ENCODE measurements around the gene C1D. TPM values are rescaled to one million over a fixed set of nuclear protein-coding genes. Genes with fewer than 3 reads are reported as not detected.
A peak's percentile ranks its signal among the peaks of the same experiment; 100 is the strongest.

The C1D gene
- polyA plus RNA-seq (2013, experiment 1 of 4) = 36.0 TPM
- polyA plus RNA-seq (2013, experiment 2 of 4) = 37.6 TPM
- 35.1 TPM for polyA plus RNA-seq (2013, experiment 3 of 4)
- polyA plus RNA-seq (2013, experiment 4 of 4) = 43.1 TPM

GRCh38 chr2:68062680-68063387 lies at the start of gene C1D:
Gene C1D, minus strand, starts transcription at chr2:68063004. Its CDS starts 15,694 bp downstream, at chr2:68047310.
- peak within 1 kb of the TSS; percentile 56 for H3K4me3 ChIP-seq (ENCODE audit: insufficient read depth, low read depth, low read length)
- H3K4me1 ChIP-seq (ENCODE audit: control insufficient read depth, insufficient read depth, low read length) = peaks cover 9% of the 10 kb centered on the region
- H3K36me3 ChIP-seq (ENCODE audit: control insufficient read depth, insufficient read depth, low read length) = no peaks in the 10 kb centered on the region
- WGBS, 2 experiments = 1% methylated on average over 33 to 34 of the region's 34 CpGs
- H3K27ac ChIP-seq (ENCODE audit: insufficient read depth, low read depth, low read length, poor library complexity, severe bottlenecking) = peak within 1 kb of the TSS; percentile 74
- H3K9me3 ChIP-seq (ENCODE audit: control insufficient read depth, low read length) = no peaks in the 10 kb centered on the region
- H3K27me3 ChIP-seq (ENCODE audit: control insufficient read depth, insufficient read depth, low read length, poor library complexity, severe bottlenecking) = no peaks in the 10 kb centered on the region

- Histone ChIP-seq H3K4me3 (ENCODE audit: insufficient read depth, low read depth, low read length) (no peak overlapping the region), H3K36me3 (ENCODE audit: control insufficient read depth, insufficient read depth, low read length) (no peaks in the 10 kb centered on the region), H3K4me1 (ENCODE audit: control insufficient read depth, insufficient read depth, low read length) (no peaks in the 10 kb centered on the region), H3K27ac (ENCODE audit: insufficient read depth, low read depth, low read length, poor library complexity, severe bottlenecking) (no peak overlapping the region), H3K9me3 (ENCODE audit: control insufficient read depth, low read length) (no peaks in the 10 kb centered on the region), H3K27me3 (ENCODE audit: control insufficient read depth, insufficient read depth, low read length, poor library complexity, severe bottlenecking) (no peaks in the 10 kb centered on the region)
- WGBS, 2 experiments = 87 to 88% methylated on average over 1 to 3 of the region's 3 CpGs
Measured at GRCh38 chr2:68110102-68110501, 47.3 kb upstream of the C1D start.

- no peaks in the 10 kb centered on the region for H3K4me1 ChIP-seq (ENCODE audit: control insufficient read depth, insufficient read depth, low read length)
- no peaks in the 10 kb centered on the region for H3K36me3 ChIP-seq (ENCODE audit: control insufficient read depth, insufficient read depth, low read length)
- no peaks in the 10 kb centered on the region for H3K27me3 ChIP-seq (ENCODE audit: control insufficient read depth, insufficient read depth, low read length, poor library complexity, severe bottlenecking)
- 96 to 98% methylated on average over 3 of the region's 3 CpGs for WGBS, 2 experiments
- H3K9me3 ChIP-seq (ENCODE audit: control insufficient read depth, low read length) = no peaks in the 10 kb centered on the region
- no peak overlapping the region for H3K4me3 ChIP-seq (ENCODE audit: insufficient read depth, low read depth, low read length)
- H3K27ac ChIP-seq (ENCODE audit: insufficient read depth, low read depth, low read length, poor library complexity, severe bottlenecking) = no peak overlapping the region
Measured at GRCh38 chr2:68108120-68108519, 45.3 kb upstream of the C1D start.

- no peaks in the 10 kb centered on the region for H3K9me3 ChIP-seq (ENCODE audit: control insufficient read depth, low read length)
- no peak overlapping the region for H3K27ac ChIP-seq (ENCODE audit: insufficient read depth, low read depth, low read length, poor library complexity, severe bottlenecking)
- H3K4me1 ChIP-seq (ENCODE audit: control insufficient read depth, insufficient read depth, low read length) = no peaks in the 10 kb centered on the region
- no peaks in the 10 kb centered on the region for H3K36me3 ChIP-seq (ENCODE audit: control insufficient read depth, insufficient read depth, low read length)
- no peak overlapping the region for H3K4me3 ChIP-seq (ENCODE audit: insufficient read depth, low read depth, low read length)
- H3K27me3 ChIP-seq (ENCODE audit: control insufficient read depth, insufficient read depth, low read length, poor library complexity, severe bottlenecking) = no peaks in the 10 kb centered on the region
- WGBS, 2 experiments = 94% methylated on average over 2 of the region's 2 CpGs
Measured at GRCh38 chr2:68107475-68107874, 44.7 kb upstream of the C1D start.

- no peaks in the 10 kb centered on the region for H3K4me1 ChIP-seq (ENCODE audit: control insufficient read depth, insufficient read depth, low read length)
- H3K4me3 ChIP-seq (ENCODE audit: insufficient read depth, low read depth, low read length) = no peak overlapping the region
- no peaks in the 10 kb centered on the region for H3K27me3 ChIP-seq (ENCODE audit: control insufficient read depth, insufficient read depth, low read length, poor library complexity, severe bottlenecking)
- 89 to 97% methylated on average over 3 to 4 of the region's 4 CpGs for WGBS, 2 experiments
- H3K9me3 ChIP-seq (ENCODE audit: control insufficient read depth, low read length) = no peaks in the 10 kb centered on the region
- H3K27ac ChIP-seq (ENCODE audit: insufficient read depth, low read depth, low read length, poor library complexity, severe bottlenecking) = no peak overlapping the region
- H3K36me3 ChIP-seq (ENCODE audit: control insufficient read depth, insufficient read depth, low read length) = no peaks in the 10 kb centered on the region
Measured at GRCh38 chr2:68104111-68104835, 41.5 kb upstream of the C1D start.

- H3K9me3 ChIP-seq (ENCODE audit: control insufficient read depth, low read length) = no peaks in the 10 kb centered on the region
- no peak overlapping the region for H3K4me3 ChIP-seq (ENCODE audit: insufficient read depth, low read depth, low read length)
- H3K36me3 ChIP-seq (ENCODE audit: control insufficient read depth, insufficient read depth, low read length) = no peaks in the 10 kb centered on the region
- no peaks in the 10 kb centered on the region for H3K27me3 ChIP-seq (ENCODE audit: control insufficient read depth, insufficient read depth, low read length, poor library complexity, severe bottlenecking)
- no peak overlapping the region for H3K27ac ChIP-seq (ENCODE audit: insufficient read depth, low read depth, low read length, poor library complexity, severe bottlenecking)
- H3K4me1 ChIP-seq (ENCODE audit: control insufficient read depth, insufficient read depth, low read length) = no peaks in the 10 kb centered on the region
Measured at GRCh38 chr2:68103709-68104055, 40.9 kb upstream of the C1D start.

- 89 to 90% methylated on average over 4 of the region's 4 CpGs for WGBS, 2 experiments
- Histone ChIP-seq H3K9me3 (ENCODE audit: control insufficient read depth, low read length) (no peaks in the 10 kb centered on the region), H3K27me3 (ENCODE audit: control insufficient read depth, insufficient read depth, low read length, poor library complexity, severe bottlenecking) (no peaks in the 10 kb centered on the region), H3K4me1 (ENCODE audit: control insufficient read depth, insufficient read depth, low read length) (no peaks in the 10 kb centered on the region), H3K4me3 (ENCODE audit: insufficient read depth, low read depth, low read length) (no peak overlapping the region), H3K27ac (ENCODE audit: insufficient read depth, low read depth, low read length, poor library complexity, severe bottlenecking) (no peak overlapping the region), H3K36me3 (ENCODE audit: control insufficient read depth, insufficient read depth, low read length) (no peaks in the 10 kb centered on the region)
Measured at GRCh38 chr2:68103030-68103708, 40.4 kb upstream of the C1D start.

GRCh38 chr2:68100189-68100588 lies 37.4 kb upstream of the C1D start:
- H3K27me3 ChIP-seq (ENCODE audit: control insufficient read depth, insufficient read depth, low read length, poor library complexity, severe bottlenecking) = no peaks in the 10 kb centered on the region
- WGBS, 2 experiments = 92 to 95% methylated on average over 1 of the region's 1 CpG

GRCh38 chr2:68099260-68099659 lies 36.5 kb upstream of the C1D start:
- WGBS, 2 experiments = 91 to 92% methylated on average over 8 of the region's 8 CpGs
- H3K27ac ChIP-seq (ENCODE audit: insufficient read depth, low read depth, low read length, poor library complexity, severe bottlenecking) = no peak overlapping the region
- H3K4me3 ChIP-seq (ENCODE audit: insufficient read depth, low read depth, low read length) = no peak overlapping the region
- no peaks in the 10 kb centered on the region for H3K4me1 ChIP-seq (ENCODE audit: control insufficient read depth, insufficient read depth, low read length)
- H3K9me3 ChIP-seq (ENCODE audit: control insufficient read depth, low read length) = no peaks in the 10 kb centered on the region
- no peaks in the 10 kb centered on the region for H3K27me3 ChIP-seq (ENCODE audit: control insufficient read depth, insufficient read depth, low read length, poor library complexity, severe bottlenecking)
- H3K36me3 ChIP-seq (ENCODE audit: control insufficient read depth, insufficient read depth, low read length) = no peaks in the 10 kb centered on the region

More at GRCh38 chr2:68100189-68100588, 37.4 kb upstream of the C1D start:
- Histone ChIP-seq H3K36me3 (ENCODE audit: control insufficient read depth, insufficient read depth, low read length) (no peaks in the 10 kb centered on the region), H3K9me3 (ENCODE audit: control insufficient read depth, low read length) (no peaks in the 10 kb centered on the region), H3K4me3 (ENCODE audit: insufficient read depth, low read depth, low read length) (no peak overlapping the region), H3K4me1 (ENCODE audit: control insufficient read depth, insufficient read depth, low read length) (no peaks in the 10 kb centered on the region), H3K27ac (ENCODE audit: insufficient read depth, low read depth, low read length, poor library complexity, severe bottlenecking) (no peak overlapping the region)

GRCh38 chr2:68098291-68098797 lies 35.5 kb upstream of the C1D start:
- Histone ChIP-seq H3K4me1 (ENCODE audit: control insufficient read depth, insufficient read depth, low read length) (no peaks in the 10 kb centered on the region), H3K9me3 (ENCODE audit: control insufficient read depth, low read length) (no peaks in the 10 kb centered on the region), H3K4me3 (ENCODE audit: insufficient read depth, low read depth, low read length) (no peak overlapping the region), H3K27ac (ENCODE audit: insufficient read depth, low read depth, low read length, poor library complexity, severe bottlenecking) (no peak overlapping the region), H3K36me3 (ENCODE audit: control insufficient read depth, insufficient read depth, low read length) (no peaks in the 10 kb centered on the region), H3K27me3 (ENCODE audit: control insufficient read depth, insufficient read depth, low read length, poor library complexity, severe bottlenecking) (no peaks in the 10 kb centered on the region)
- 83 to 88% methylated on average over 3 of the region's 3 CpGs for WGBS, 2 experiments

All from ectodermal cell (in vitro differentiated cells).